Uterus (tissue), 4 donors: ENCODE results near the gene LRP3. TPM values are rescaled to one million over a fixed set of nuclear protein-coding genes. Genes with fewer than 3 reads are reported as not detected.

Source experiments
- DNase-seq, 2 donors: peaks; one replicate each; pipeline ENCODE4 v3.0.0-alpha.2; 2019 to 2020
- H3K27ac ChIP-seq, 2 donors: fragments of 200-600 bp; sonication (generic); 1 replicate in 1 of 2; 2 replicates in 1 of 2; pipeline ENCODE4 v1.5.1; 2016 to 2018
- H3K27me3 ChIP-seq, 2 donors: fragments of 200-600 bp; sonication (generic); one replicate each; pipeline ENCODE4 v1.5.1; 2018 to 2019; ENCODE audit warnings: control low read depth in 1 of 2
- H3K36me3 ChIP-seq, 2 donors: fragments of 200-600 bp; sonication (generic); one replicate each; pipeline ENCODE4 v1.5.1; 2019; ENCODE audit warnings: control low read depth in 1 of 2
- H3K4me1 ChIP-seq, 2 donors: fragments of 200-600 bp; sonication (generic); one replicate each; pipeline ENCODE4 v1.5.1; 2018 to 2019; ENCODE audit warnings: control low read depth in 1 of 2
- H3K4me3 ChIP-seq, 2 donors: fragments of 200-600 bp; sonication (generic); 1 replicate in 1 of 2; 2 replicates in 1 of 2; pipeline ENCODE4 v1.5.1; 2018 to 2019; ENCODE audit warnings: mild to moderate bottlenecking in 1 of 2
- H3K9me3 ChIP-seq, 2 donors: fragments of 200-600 bp; sonication (generic); one replicate each; pipeline ENCODE4 v1.5.1; 2019; ENCODE audit warnings: control low read depth in 1 of 2
- CTCF ChIP-seq, 4 experiments: fragments of 200-600 bp in 2 of 4; fragments of 450-650 bp in 2 of 4; sonication (generic) in 2 of 4; IDR thresholded peaks; one replicate each; pipeline ENCODE4 v1.5.1; 2016 to 2019; ENCODE audit warnings: antibody characterized with exemption in 4 of 4, mild to moderate bottlenecking in 2 of 4, moderate library complexity in 1 of 4
- POLR2A ChIP-seq, 2 donors: fragments of 450-650 bp; IDR thresholded peaks; one replicate each; pipeline ENCODE4 v1.6.1; 2016; ENCODE audit warnings: antibody characterized with exemption in 2 of 2, mild to moderate bottlenecking in 1 of 2, moderate library complexity in 1 of 2
- intact Hi-C: fragments of 100-400 bp; cut with DNase I; formaldehyde crosslinking; loops from one replicate; pipeline ENCODE4 v1.15.1; 2023; ENCODE audit warnings: low total_unique reads
- total RNA-seq, 4 donors: library from RNA; depleted of rRNA in 3 of 4; stranded (reverse); fragments of >200 nt in 3 of 4; gene quantifications; one replicate each; pipeline versions ENCODE4 v1.1.0 to v1.2.4, GENCODE V29; 2014 to 2023
- donor health status: DM: yes; HTN: yes; CAD: no.

LRP3 gene
- total RNA-seq, 4 donors from 2014 or later: 5.9 to 26.9 (median 23.3) TPM

GRCh38 chr19:33197591-33198000, 3.5 kb downstream of the LRP3 start:
- Histone ChIP-seq H3K27me3 (no peaks in the 10 kb centered on the region), H3K4me1 (peaks cover 0 to 10% of the 10 kb centered on the region in 2 donors), H3K36me3 (no peaks in the 10 kb centered on the region), H3K27ac (no peak overlapping the region), H3K9me3 (no peaks in the 10 kb centered on the region), H3K4me3 (no peak overlapping the region)
- TF ChIP-seq CTCF (IDR thresholded peaks at IDR 0.05) (no peak), POLR2A (IDR thresholded peaks at IDR 0.05) (no peak)
- no peak for DNase-seq
- intact Hi-C loops: no loop called here

GRCh38 chr19:33198169-33198568, 4.0 kb downstream of the LRP3 start:
- intact Hi-C loops: no loop called here
- no peaks in the 10 kb centered on the region for H3K9me3 ChIP-seq
- H3K4me3 ChIP-seq: no peak overlapping the region
- no peak for DNase-seq
- no peak for TF ChIP-seq CTCF (IDR thresholded peaks at IDR 0.05)
- no peak for TF ChIP-seq POLR2A (IDR thresholded peaks at IDR 0.05)
- no peaks in the 10 kb centered on the region for H3K27me3 ChIP-seq
- no peaks in the 10 kb centered on the region for H3K36me3 ChIP-seq
- peaks cover 0 to 10% of the 10 kb centered on the region in 2 donors for H3K4me1 ChIP-seq
- no peak overlapping the region for H3K27ac ChIP-seq

DNA sequence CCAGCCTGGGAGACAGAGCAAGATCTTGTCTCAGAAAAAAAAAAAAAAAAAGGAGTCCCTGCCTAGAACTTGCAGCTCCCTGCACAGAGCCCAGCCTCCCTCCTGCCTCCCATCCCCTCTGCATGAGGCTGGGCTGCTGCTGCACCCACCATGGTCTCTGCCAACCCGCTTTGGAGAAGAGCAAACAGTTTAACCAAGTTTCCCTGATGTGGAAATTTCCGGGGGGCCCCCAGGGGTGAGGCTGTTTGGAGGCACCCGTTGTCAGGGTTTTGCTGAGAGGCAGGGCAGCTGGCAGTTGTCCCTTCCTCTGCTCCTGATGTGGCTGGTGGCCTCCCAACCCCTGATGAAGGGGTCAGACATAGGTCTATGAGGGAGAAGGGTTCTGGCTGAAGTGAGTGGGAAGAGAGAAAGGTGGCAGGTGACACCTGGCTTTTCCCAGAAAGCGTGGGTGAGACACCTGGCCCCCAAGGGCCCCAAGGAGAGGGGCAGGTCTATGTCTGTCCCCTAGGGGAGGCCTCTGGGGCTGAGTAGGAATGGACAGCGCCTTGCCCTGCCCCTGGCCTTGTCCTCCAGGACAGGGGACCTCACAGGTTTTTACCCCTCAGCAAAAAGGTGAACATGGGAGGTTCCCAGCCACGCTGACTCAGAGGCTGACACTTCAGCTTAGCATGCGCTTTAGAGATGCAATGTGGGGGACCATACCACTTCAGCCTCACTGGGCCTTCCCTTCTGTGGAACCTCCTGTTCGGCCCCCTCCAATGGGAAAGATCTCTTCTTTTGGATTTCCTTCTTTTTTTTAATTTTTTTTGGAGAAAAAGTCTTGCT, 5.5 kb downstream of the LRP3 start:
- no peak overlapping the region for H3K4me3 ChIP-seq
- H3K9me3 ChIP-seq: no peaks in the 10 kb centered on the region
- no peak overlapping the region for H3K27ac ChIP-seq
- H3K36me3 ChIP-seq: no peaks in the 10 kb centered on the region
- TF ChIP-seq CTCF (IDR thresholded peaks at IDR 0.05) (no peak), POLR2A (IDR thresholded peaks at IDR 0.05) (no peak)
- peaks cover 0 to 10% of the 10 kb centered on the region in 2 donors for H3K4me1 ChIP-seq
- no peaks in the 10 kb centered on the region for H3K27me3 ChIP-seq
- DNase-seq: no peak
- intact Hi-C loops: no loop called here

- Histone ChIP-seq H3K27ac (no peak overlapping the region), H3K4me3 (no peak overlapping the region), H3K4me1 (no peaks in the 10 kb centered on the region), H3K9me3 (no peaks in the 10 kb centered on the region), H3K36me3 (no peaks in the 10 kb centered on the region), H3K27me3 (no peaks in the 10 kb centered on the region)
- intact Hi-C loops: no loop called here
- no peak for DNase-seq
- no peak for TF ChIP-seq CTCF (IDR thresholded peaks at IDR 0.05)
- no peak for TF ChIP-seq POLR2A (IDR thresholded peaks at IDR 0.05)
Measured at GRCh38 chr19:33201473-33201872, 7.3 kb downstream of the LRP3 start.

DNA sequence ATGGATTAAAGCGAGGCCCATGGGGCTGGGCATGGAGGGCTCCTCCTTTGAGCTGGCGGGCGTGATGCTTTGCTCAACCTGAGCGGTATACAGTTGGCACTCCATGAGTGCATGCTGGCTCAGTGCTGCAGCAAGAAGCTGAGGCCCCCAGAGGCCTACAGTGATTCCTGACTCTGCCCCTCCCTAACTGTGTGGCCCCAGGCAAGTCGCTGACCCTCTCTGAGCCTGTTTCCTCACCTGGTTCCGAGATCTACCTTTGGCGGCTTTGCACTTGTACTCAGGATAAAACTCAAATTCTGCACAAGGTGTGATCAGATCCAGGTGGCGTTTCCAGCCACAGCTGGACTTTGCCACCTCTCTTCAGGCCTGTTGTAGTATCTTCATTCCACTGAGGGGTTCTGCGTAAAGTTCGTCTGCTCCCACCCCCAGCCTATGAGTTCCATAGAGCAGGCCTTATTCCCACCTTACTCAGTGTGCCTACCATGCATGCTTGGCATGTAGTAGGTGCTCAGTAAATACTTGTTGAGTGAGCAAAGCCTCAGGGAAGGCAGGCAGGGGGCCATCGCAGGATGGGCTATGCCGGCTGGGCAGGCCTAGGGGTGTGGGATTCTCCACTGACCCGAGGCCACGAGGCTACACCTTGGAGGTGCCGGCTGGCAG, 7.9 kb downstream of the LRP3 start:
- intact Hi-C loops: no loop called here
- no peak overlapping the region for H3K27ac ChIP-seq
- H3K27me3 ChIP-seq: no peaks in the 10 kb centered on the region
- TF ChIP-seq CTCF (IDR thresholded peaks at IDR 0.05) (no peak), POLR2A (IDR thresholded peaks at IDR 0.05) (no peak)
- H3K36me3 ChIP-seq: no peaks in the 10 kb centered on the region
- H3K4me3 ChIP-seq: no peak overlapping the region
- no peaks in the 10 kb centered on the region for H3K4me1 ChIP-seq
- no peaks in the 10 kb centered on the region for H3K9me3 ChIP-seq
- no peak for DNase-seq
